GM18505 (cell line): ENCODE results near the gene ZBTB47.

ENCODE experiments used
- ATAC-seq: cut with Tn5 transposase; IDR thresholded peaks from one replicate; pipeline ENCODE4 v1.9.1; 2021; ENCODE audit not compliant: unreplicated experiment
- POLR2A ChIP-seq: IDR thresholded peaks from 4 replicates; pipeline ENCODE4 v1.6.1; 2011; ENCODE audit warnings: borderline replicate concordance; ENCODE audit not compliant: insufficient read depth, insufficient read length; ENCODE audit errors: extremely low read depth

The ZBTB47 gene

GRCh38 chr3:42665050-42665878, 11.8 kb downstream of the ZBTB47 start:
- ATAC-seq: no peak
- TF ChIP-seq POLR2A: no peak

GRCh38 chr3:42666022-42666421, 12.5 kb downstream of the ZBTB47 start:
- no peak for TF ChIP-seq POLR2A
- ATAC-seq: no peak

GRCh38 chr3:42666577-42666998, 13.1 kb downstream of the ZBTB47 start:
- ATAC-seq: no peak
- no peak for TF ChIP-seq POLR2A

- ATAC-seq: no peak
- TF ChIP-seq POLR2A: no peak
Observed at GRCh38 chr3:42667096-42667522, 13.6 kb downstream of the ZBTB47 start.

- ATAC-seq: no peak
- no peak for TF ChIP-seq POLR2A
Observed at GRCh38 chr3:42667523-42668412, 14.3 kb downstream of the ZBTB47 start.

- ATAC-seq: no peak
- TF ChIP-seq POLR2A: no peak
Observed at GRCh38 chr3:42668413-42668760, 14.9 kb downstream of the ZBTB47 start.

GRCh38 chr3:42668793-42669217, 15.3 kb downstream of the ZBTB47 start:
- no peak for ATAC-seq
- TF ChIP-seq POLR2A: no peak

GRCh38 chr3:42670051-42670576, 16.6 kb downstream of the ZBTB47 start:
- TF ChIP-seq POLR2A: no peak
- ATAC-seq: no peak

GRCh38 chr3:42670670-42671069, 17.2 kb downstream of the ZBTB47 start:
- ATAC-seq: no peak
- TF ChIP-seq POLR2A: no peak

GRCh38 chr3:42672515-42672914, 19.0 kb downstream of the ZBTB47 start:
- no peak for ATAC-seq

GRCh38 chr3:42673082-42673481, 19.6 kb downstream of the ZBTB47 start:
- ATAC-seq: no peak
- TF ChIP-seq POLR2A: no peak

More at GRCh38 chr3:42672515-42672914, 19.0 kb downstream of the ZBTB47 start:
- TF ChIP-seq POLR2A: no peak

GRCh38 chr3:42674146-42674545, 20.6 kb downstream of the ZBTB47 start:
- ATAC-seq: no peak
- TF ChIP-seq POLR2A: no peak

- no peak for TF ChIP-seq POLR2A
- ATAC-seq: no peak
Observed at GRCh38 chr3:42675909-42676308, 22.4 kb downstream of the ZBTB47 start.

- ATAC-seq: no peak
- no peak for TF ChIP-seq POLR2A
Observed at GRCh38 chr3:42678447-42678846, 24.9 kb downstream of the ZBTB47 start.

- no peak for ATAC-seq
- no peak for TF ChIP-seq POLR2A
Observed at GRCh38 chr3:42680271-42680670, 26.8 kb downstream of the ZBTB47 start.
